SH-SY5Y (cell line): Measurements from ENCODE around the gene ZFR.

Source experiments
- GATA2 ChIP-seq: IDR thresholded peaks from 2 replicates; pipeline ENCODE4 v1.6.1; 2011; ENCODE audit warnings: mild to moderate bottlenecking, low read depth, low read length
- GATA3 ChIP-seq: IDR thresholded peaks from 2 replicates; pipeline ENCODE4 v1.6.1; 2011; ENCODE audit warnings: low read depth, mild to moderate bottlenecking, low read length, moderate library complexity

GRCh38 chr5:32473072-32473471 lies 28.5 kb upstream of the ZFR start:
- TF ChIP-seq GATA2 (no peak), GATA3 (no peak)
